ENCODE data around the gene CEP89.

DNA sequence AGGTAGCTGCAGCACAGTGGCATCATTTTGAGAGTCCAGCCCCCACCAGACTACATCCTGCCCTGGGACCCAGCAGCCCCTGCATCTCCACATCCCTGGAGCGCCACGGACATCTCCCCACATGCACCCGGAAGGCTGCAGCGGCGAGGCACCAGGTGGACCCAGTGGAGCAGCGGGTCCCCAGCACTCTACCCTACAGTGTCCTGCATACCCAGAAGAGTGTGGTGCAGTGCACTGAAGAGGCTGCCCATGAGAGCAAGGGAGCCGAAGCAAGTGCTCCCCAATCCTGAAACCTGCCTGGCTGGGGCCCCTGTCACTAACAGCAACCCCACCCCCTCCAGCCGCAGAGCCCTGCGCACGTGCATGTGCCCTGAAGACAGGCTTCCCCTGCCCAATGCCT is 80.9 kb downstream of the CEP89 start:
- TF ChIP-seq, protein P1, sequence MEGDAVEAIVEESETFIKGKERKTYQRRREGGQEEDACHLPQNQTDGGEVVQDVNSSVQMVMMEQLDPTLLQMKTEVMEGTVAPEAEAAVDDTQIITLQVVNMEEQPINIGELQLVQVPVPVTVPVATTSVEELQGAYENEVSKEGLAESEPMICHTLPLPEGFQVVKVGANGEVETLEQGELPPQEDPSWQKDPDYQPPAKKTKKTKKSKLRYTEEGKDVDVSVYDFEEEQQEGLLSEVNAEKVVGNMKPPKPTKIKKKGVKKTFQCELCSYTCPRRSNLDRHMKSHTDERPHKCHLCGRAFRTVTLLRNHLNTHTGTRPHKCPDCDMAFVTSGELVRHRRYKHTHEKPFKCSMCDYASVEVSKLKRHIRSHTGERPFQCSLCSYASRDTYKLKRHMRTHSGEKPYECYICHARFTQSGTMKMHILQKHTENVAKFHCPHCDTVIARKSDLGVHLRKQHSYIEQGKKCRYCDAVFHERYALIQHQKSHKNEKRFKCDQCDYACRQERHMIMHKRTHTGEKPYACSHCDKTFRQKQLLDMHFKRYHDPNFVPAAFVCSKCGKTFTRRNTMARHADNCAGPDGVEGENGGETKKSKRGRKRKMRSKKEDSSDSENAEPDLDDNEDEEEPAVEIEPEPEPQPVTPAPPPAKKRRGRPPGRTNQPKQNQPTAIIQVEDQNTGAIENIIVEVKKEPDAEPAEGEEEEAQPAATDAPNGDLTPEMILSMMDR (IDR thresholded peaks at IDR 0.05 in 8 of 11, conservative IDR thresholded peaks at IDR 0.05 in 3 of 11) = no peak
- no peak for TF ChIP-seq POLR2AphosphoS5 (IDR thresholded peaks at IDR 0.05)
